Measurements from ENCODE around the gene TBC1D9.

DNA sequence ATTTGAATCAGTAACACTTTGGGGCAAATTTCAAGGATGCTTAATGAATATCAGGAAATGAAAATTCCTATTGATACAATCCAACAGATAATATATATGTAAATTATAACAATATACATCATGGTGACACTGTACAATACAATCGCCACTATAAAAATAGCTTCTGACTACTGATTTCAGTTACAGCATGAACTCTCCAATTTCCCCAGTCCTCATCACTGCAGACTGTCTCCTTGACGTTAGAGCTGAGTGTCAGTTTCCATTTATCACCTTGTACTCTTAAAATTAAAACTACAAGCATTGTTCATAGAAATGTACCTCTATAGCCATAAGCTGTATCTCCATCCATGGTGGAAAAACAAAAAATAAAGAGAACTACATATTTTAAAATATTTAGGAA, 23.4 kb downstream of the TBC1D9 start:
- TF ChIP-seq, protein P1, sequence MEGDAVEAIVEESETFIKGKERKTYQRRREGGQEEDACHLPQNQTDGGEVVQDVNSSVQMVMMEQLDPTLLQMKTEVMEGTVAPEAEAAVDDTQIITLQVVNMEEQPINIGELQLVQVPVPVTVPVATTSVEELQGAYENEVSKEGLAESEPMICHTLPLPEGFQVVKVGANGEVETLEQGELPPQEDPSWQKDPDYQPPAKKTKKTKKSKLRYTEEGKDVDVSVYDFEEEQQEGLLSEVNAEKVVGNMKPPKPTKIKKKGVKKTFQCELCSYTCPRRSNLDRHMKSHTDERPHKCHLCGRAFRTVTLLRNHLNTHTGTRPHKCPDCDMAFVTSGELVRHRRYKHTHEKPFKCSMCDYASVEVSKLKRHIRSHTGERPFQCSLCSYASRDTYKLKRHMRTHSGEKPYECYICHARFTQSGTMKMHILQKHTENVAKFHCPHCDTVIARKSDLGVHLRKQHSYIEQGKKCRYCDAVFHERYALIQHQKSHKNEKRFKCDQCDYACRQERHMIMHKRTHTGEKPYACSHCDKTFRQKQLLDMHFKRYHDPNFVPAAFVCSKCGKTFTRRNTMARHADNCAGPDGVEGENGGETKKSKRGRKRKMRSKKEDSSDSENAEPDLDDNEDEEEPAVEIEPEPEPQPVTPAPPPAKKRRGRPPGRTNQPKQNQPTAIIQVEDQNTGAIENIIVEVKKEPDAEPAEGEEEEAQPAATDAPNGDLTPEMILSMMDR (IDR thresholded peaks at IDR 0.05): no peak
- no peak for TF ChIP-seq POLR2A (IDR thresholded peaks at IDR 0.05)

Measured in right lobe of liver (tissue), 4 donors.